ENCODE data around the gene AANAT.

AANAT gene

DNA sequence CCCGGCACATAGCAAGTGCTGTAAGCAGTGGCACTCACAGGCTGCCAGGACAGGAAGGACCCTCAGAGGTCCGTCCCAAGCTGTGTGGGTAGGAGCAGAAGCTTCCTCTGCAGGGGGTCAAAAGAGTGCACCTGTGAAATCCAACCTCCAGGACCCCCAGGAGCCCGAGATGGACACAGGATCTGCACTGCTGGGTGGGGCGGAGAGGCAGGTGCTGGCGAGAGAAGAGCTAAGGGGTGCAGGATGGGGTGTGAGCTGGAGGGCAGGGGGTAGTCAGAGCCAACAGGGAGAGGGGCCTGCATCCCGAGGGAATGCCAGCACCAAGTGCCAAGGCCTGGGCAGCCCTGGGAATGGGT is 650 bp upstream of the AANAT start:
- no peaks in the 10 kb centered on the region for H3K27me3 ChIP-seq
- peaks cover 33% of the 10 kb centered on the region for H3K36me3 ChIP-seq
- TF ChIP-seq, protein P1, sequence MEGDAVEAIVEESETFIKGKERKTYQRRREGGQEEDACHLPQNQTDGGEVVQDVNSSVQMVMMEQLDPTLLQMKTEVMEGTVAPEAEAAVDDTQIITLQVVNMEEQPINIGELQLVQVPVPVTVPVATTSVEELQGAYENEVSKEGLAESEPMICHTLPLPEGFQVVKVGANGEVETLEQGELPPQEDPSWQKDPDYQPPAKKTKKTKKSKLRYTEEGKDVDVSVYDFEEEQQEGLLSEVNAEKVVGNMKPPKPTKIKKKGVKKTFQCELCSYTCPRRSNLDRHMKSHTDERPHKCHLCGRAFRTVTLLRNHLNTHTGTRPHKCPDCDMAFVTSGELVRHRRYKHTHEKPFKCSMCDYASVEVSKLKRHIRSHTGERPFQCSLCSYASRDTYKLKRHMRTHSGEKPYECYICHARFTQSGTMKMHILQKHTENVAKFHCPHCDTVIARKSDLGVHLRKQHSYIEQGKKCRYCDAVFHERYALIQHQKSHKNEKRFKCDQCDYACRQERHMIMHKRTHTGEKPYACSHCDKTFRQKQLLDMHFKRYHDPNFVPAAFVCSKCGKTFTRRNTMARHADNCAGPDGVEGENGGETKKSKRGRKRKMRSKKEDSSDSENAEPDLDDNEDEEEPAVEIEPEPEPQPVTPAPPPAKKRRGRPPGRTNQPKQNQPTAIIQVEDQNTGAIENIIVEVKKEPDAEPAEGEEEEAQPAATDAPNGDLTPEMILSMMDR (IDR thresholded peaks at IDR 0.05) = no peak
- no peaks in the 10 kb centered on the region for H3K9me3 ChIP-seq
- H3K4me3 ChIP-seq (ENCODE audit: low read depth in 1 of 2, low read length in 1 of 2) = no peak overlapping the region
- H3K4me1 ChIP-seq (ENCODE audit: control insufficient read depth in 1 of 2, insufficient read depth in 1 of 2, low read depth in 1 of 2, low read length in 1 of 2) = no peaks in the 10 kb centered on the region
- no peak overlapping the region for H3K27ac ChIP-seq

DNA sequence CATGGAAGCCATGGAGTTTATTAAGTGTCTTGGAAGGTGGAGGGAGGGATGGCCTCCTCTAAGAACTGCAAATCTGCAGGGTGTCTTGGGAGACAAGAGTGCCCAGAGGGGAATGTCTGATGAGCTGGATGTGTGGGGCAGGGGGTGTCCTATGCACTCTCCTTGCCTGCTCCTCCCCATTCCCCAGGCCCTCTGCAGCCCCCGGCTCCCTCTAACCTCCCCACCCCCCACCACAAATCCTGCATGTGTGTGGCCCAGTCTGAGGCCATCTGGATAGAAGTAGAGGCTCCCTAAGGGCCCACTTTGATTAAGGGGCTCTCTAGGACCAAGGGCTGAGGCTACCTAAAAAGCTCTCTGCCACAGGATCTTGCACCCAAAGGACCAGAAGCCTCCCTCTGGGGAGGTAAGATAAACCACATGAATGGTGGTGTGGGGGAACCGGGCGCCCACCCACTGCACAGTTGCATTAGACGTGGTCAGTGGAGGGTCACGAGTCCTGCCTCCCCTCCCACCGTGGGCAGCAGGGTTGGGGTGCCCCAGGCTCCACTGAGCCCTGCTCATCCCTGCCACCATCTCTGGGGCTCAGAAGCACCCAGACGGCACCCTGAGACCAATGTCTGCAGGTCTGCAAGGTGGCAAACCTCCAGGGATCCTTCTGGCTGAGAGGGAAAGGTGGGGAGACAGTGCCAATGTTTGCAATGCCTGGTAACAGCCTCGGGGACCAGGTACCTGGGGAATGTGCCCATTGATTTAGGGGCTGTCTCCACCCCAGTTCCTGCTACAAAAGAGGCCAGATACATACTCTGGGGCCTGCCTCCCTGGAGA is 618 bp downstream of the AANAT start:
- H3K27me3 ChIP-seq = no peaks in the 10 kb centered on the region
- H3K9me3 ChIP-seq = no peaks in the 10 kb centered on the region
- peaks cover 46% of the 10 kb centered on the region for H3K36me3 ChIP-seq
- TF ChIP-seq, protein P1 (IDR thresholded peaks at IDR 0.05) = no peak
- no peaks in the 10 kb centered on the region for H3K4me1 ChIP-seq (ENCODE audit: control insufficient read depth in 1 of 2, insufficient read depth in 1 of 2, low read depth in 1 of 2, low read length in 1 of 2)
- no peak overlapping the region for H3K27ac ChIP-seq
- no peak overlapping the region for H3K4me3 ChIP-seq (ENCODE audit: low read depth in 1 of 2, low read length in 1 of 2)

DNA sequence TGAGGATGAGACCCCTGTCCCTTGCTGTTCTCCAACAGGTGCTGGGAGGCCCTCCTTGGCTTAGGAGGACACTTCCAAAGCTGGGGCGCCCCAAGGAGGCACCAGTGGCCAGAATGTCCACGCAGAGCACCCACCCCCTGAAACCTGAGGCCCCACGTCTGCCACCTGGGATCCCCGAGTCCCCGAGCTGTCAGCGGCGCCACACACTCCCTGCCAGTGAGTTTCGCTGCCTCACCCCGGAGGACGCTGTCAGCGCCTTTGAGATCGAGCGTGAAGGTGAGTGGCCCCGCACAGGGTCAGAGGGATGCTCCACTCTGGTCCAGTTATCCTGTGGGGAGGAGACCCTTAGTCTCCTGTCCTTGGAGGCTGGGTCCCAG is 1.2 kb downstream of the AANAT start:
- peaks cover 52% of the 10 kb centered on the region for H3K36me3 ChIP-seq
- H3K9me3 ChIP-seq = no peaks in the 10 kb centered on the region
- TF ChIP-seq, protein P1 (IDR thresholded peaks at IDR 0.05) = no peak
- no peaks in the 10 kb centered on the region for H3K27me3 ChIP-seq
- no peak overlapping the region for H3K4me3 ChIP-seq (ENCODE audit: low read depth in 1 of 2, low read length in 1 of 2)
- no peaks in the 10 kb centered on the region for H3K4me1 ChIP-seq (ENCODE audit: control insufficient read depth in 1 of 2, insufficient read depth in 1 of 2, low read depth in 1 of 2, low read length in 1 of 2)
- H3K27ac ChIP-seq = no peak overlapping the region

DNA sequence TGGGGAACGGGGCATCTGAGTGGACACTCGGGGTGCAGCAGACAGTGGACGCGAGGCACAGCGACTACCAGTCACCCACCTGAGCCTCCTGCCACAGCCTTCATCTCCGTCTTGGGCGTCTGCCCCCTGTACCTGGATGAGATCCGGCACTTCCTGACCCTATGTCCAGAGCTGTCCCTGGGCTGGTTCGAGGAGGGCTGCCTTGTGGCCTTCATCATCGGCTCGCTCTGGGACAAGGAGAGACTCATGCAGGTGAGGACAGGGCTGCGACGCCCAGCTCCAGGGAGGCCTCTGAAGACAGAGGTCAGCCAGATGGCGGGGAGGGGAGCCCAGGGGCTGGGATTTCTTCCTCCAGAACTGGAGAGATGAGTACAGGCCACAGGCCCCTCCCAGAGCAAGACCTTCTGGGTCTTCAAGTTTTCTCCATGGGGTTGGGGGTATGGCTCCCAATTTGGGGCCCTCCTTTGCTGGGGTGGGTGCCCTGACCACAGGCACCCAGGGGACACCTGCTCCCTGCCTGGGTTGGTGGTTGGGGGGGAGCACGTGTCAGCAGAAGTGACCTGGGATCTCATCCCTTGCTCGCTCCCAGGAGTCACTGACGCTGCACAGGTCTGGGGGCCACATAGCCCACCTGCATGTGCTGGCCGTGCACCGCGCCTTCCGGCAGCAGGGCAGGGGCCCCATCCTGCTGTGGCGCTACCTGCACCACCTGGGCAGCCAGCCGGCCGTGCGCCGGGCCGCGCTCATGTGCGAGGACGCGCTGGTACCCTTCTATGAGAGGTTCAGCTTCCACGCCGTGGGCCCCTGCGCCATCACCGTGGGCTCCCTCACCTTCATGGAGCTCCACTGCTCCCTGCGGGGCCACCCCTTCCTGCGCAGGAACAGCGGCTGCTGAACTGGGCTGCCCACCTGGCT is 1.9 kb downstream of the AANAT start:
- Histone ChIP-seq H3K4me3 (ENCODE audit: low read depth in 1 of 2, low read length in 1 of 2) (no peak overlapping the region), H3K4me1 (ENCODE audit: control insufficient read depth in 1 of 2, insufficient read depth in 1 of 2, low read depth in 1 of 2, low read length in 1 of 2) (no peaks in the 10 kb centered on the region), H3K27me3 (no peaks in the 10 kb centered on the region), H3K27ac (no peak overlapping the region), H3K9me3 (no peaks in the 10 kb centered on the region), H3K36me3 (peaks cover 59% of the 10 kb centered on the region)
- TF ChIP-seq, protein P1 (IDR thresholded peaks at IDR 0.05) = no peak

DNA sequence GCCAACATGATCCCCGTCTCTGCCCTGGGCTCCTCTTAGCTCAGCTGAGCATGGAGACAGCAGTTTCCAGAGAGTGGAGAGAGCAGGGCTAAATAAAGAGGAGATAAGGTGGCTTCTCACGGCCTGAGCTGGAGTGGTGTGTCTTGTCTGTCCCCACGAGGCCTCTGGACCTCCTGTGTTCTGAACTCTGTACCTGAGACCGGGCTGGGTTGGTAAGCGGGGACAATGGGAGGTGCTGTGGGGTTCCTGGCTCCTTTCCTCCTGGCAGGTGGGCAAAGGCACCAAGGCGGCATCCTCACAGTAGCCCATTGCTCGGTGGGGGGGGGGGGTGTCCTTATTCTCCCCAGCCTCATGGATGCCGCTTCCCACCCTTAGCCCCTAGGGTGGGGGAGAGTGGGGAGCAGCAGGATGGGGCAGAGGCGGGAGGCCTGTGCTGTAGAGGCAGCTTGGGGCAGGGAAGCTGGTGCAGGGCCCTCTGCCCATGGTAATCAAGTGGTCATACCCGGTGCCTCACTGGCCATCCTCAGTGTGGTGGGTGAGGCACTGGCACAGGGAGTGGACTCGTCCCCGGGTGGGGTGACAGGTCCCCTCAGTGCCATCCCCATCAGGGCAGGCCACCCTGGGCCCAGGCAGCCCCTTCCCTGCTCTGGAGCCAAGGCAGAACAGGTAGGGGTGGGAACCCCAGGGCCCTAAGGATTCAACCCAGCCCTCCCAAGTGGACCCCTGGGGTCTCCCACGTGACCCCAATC is 2.8 kb downstream of the AANAT start:
- H3K4me1 ChIP-seq (ENCODE audit: control insufficient read depth in 1 of 2, insufficient read depth in 1 of 2, low read depth in 1 of 2, low read length in 1 of 2) = no peaks in the 10 kb centered on the region
- no peaks in the 10 kb centered on the region for H3K27me3 ChIP-seq
- no peak overlapping the region for H3K4me3 ChIP-seq (ENCODE audit: low read depth in 1 of 2, low read length in 1 of 2)
- TF ChIP-seq, protein P1 (IDR thresholded peaks at IDR 0.05) = no peak
- H3K36me3 ChIP-seq = peaks cover 67% of the 10 kb centered on the region
- no peak overlapping the region for H3K27ac ChIP-seq
- no peaks in the 10 kb centered on the region for H3K9me3 ChIP-seq
